NCI-H526 (cell line): ENCODE data around the gene MEG3.
"Not testable (repeated sequence)": the region's sequence is repeated elsewhere in the genome, so short reads cannot be mapped to it uniquely, and the experiment has no call there.

Source experiments
- DNase-seq, 2 experiments: peaks; one replicate each; lab custom pipeline; 2025; lab: John Stamatoyannopoulos, UW

MEG3 gene

DNA sequence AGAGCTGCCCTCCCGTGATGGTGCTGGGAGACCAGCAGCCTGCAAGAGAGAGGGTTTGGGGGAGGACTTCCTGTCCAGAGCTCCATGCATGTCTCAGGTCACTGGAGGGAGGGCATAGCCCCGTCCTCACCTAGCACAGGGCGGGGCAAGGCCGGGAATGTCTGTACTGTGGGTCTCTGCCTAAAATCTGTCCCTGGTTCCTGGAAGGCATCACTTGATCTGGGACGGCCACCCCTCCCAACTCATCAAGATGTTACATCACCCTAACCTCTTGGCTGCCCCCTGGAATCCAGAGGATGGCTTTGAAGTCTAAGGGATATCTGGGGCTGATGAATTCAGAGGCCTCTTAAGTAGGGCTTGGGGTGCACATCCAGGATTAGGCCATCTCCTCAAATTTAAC is 37.0 kb upstream of the MEG3 start:
- DNase-seq, result no peak

DNA sequence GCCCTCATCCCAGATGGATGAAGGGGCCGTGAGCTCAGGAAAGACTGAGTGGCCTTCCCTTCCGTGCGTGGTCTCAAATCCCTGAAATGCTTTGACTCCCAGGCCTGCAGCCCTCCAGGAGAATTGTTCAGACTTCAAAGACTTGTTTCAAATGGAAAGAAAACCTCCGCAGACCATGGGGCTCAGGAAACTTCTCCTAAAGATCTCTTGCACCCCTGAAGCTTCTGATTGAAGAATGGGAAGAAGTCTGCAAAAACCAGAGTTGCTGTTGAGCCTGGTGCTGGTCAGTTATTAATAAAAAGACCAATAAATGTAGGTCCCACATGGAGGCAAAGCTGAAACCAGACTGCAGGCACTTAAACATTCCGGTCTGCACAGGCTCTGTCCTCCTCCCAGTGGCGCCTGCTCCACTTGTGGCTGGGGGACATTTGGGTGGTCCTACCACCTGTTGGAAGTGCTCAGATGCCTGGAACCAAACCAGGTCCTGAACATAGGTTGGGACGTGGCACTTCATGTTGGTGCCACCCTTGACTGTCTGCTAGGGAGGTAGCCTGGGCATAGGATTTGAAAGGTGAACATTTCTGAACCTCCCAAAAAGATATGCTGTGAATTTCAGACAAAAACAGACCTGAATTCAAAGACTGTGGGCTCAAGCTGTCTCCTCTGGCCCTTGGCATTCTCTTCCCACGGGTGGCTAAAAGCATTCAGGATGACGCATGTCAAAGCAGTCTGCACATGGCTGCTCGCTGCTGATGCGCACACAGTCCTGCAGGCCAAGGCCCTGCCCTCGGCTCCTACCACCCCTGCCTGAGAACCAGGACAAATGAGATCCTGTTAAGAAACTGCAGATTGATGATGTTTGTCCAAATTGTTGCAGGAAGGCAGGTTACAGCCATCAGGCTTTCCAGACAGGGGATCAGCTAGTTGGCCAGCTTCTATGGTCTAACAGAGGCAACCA is 36.2 kb upstream of the MEG3 start:
- DNase-seq, result no peak

DNA sequence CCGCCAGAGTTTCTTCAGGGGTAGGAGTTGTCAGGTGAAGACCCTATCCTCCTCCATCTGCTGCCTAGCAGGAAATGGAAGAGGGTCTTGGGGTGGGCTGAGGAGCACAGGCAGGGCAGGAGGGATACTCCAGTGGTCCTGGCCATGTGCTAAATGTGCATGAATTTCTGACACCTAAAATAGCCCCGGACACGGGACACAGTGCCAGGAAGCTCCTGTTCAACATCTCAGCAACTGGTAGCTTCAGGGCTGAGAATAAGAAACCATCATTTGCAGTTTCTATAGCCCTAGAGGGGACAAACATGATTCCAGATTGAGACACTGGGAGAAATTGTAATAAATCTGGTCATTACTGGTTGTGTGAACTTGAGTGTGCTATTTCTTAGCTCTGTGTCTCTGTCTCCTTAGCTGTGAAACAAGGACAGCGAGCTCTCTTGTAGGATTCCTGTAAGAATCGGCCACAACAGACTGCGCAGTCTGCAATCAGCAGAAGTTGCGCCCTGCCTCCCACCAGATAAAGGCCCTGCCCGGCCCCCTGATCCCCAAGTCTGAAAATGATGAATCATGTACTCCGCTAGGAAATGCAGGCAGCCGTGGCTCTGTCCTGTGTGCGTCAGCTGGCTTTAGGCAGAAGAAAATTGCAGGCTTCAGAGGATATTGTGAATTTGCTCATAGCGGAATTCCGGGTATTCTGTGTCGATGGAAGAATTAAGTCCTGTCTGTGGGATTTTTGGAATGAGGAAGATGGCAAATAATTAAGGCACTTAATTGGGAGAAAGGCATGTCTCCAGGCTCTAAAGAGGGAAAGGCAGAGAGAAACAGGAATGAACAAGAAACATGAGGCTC is 35.2 kb upstream of the MEG3 start:
- DNase-seq, result no peak

DNA sequence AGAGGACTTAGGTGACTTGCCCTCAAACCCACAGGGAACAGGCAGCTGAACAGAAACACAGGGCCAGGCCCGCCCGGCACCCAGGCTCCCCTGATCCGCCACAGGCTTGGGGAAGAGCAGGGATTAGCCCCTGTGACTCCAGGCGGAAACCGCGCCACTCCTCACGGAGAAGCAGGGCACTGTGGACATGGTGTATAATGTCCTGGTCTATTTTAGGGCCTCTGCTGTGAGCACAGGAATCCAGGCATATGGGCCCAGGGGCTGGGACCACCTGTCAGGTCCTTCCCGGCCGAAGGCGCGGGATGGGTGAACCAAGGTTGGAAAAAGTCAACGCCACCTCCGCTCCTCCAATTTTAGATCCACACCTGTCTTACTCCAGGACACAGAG is 34.6 kb upstream of the MEG3 start:
- no peak for DNase-seq

DNA sequence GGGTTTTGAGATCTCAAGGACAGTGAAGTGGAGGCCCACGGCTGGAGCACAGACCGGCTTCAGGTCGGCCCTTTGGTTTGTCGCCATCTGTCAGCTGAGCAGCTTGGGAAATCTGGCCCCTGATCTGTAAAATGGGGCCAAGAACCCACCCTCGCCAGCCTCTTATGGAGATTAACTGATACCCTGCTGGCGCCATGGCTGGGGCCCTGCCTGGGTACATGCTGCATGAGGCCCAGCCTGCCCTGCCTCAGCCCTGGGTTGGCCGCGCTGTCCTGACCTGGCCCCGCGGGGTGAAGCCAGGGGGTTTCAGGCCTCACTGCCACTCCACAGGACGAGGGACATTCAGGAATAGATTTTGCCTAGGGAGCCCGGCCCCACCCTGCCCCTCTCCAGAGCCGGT is 33.9 kb upstream of the MEG3 start:
- no peak for DNase-seq

DNA sequence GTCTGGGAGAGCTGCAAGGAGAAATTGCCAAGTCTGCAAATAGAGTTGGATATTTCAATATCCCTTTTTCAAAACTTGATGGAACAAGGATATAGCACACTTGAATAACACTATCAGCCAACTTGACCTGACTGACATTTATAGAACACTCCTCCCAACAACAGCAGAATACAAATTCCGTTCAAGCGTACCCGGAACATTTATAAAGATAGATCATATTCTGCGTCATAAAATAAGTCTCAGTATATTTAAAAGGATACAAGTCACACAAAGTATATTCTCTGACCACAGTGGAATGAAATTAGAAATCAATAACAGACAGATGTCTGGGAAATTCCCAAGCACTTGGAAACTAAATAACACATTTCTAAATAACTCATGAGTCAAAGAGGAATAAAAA is 29.0 kb upstream of the MEG3 start:
- DNase-seq, result no peak

DNA sequence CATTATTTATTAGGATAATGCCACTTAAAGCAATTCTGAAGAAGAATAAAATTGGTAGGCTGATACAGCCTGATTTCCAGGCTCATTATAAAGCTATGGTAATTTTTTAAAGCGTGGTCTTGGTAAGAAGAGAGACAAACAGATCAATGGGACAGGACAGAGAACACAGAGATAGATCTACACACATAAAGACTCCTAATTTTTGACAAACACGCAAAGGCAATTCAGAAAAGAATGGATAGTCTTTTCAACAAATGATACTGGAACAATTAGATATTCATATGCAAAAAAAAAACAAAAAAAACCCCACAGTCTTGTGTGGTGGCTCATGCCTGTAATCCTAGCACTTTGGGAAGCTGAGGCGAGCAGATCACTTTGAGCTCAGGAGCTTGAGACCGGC is 25.9 kb upstream of the MEG3 start:
- no peak for DNase-seq

DNA sequence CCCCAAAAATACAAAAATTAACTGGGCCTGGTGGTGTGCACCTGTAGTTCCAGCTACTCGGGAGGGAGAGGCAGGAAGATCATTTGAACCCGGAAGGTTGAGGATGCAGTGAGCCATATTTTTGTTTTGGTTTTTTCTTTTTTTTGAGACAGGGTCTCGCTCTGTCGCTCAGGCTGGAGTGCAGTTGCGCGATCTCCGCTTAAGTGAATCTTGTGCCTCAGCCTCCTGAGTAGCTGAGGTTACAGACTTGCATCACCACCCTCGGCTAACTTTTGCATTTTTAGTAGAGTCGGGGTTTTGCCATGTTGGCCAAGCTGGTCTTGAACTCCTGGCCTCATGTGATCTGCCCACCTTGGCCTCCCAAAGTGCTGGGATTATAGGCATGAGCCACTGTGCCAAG is 24.5 kb upstream of the MEG3 start:
- DNase-seq, result not testable (repeated sequence)

DNA sequence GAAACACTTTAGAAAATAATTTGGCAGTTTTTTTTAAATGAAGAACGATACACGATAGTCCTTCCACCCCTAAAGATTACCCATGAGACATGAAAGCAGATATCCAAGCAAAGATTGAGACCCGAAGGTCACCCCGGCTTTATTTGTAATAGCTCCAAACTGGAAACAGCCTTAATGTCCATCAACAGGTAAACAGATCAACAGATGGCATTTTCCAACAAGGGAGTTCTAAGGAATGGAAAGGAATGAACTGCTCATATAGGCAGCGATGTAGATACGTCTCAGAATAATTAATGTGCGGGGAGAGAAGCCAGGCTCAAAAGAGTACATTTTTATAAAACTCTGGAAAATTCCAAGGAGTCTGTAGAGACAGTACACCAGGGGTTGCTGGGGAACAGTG is 23.7 kb upstream of the MEG3 start:
- no peak for DNase-seq

DNA sequence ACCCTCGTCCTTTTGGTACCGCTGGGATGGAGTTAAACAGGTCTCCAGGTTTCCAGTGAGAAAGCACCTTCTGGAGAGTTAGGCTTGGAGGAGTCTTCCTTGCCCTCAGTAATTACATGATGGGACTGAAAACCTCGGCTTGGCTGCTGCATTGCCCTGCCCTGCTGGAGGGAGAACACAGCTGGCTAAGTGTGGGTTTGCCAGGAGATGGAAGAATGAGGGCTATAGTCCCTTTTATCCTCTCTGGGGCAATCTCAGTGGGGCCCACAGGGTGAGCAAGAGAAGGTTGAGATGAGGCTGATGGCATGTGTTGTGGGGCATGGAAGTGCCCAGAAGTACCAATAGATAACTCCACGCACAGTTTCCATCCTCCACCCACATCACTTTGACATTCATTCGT is 23.2 kb upstream of the MEG3 start:
- no peak for DNase-seq

DNA sequence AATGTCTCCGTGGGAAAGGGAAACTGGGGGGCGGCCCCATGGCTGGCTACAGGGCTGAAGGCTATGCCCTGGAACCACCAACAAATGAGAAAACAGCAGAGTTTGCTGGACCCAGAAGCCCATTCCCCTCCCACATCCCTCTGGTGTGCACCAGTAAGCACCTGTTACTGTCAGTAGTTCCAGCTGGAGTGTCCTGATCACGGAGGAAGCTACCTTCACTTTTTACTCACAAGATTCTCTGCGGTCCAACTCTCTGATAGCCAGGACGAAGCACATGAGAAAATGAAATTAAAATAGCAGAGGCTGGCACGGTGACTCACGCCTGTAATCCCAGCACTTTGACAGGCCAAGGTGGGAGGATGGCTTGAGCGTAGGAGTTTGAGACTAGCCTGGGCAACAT is 22.7 kb upstream of the MEG3 start:
- no peak for DNase-seq

DNA sequence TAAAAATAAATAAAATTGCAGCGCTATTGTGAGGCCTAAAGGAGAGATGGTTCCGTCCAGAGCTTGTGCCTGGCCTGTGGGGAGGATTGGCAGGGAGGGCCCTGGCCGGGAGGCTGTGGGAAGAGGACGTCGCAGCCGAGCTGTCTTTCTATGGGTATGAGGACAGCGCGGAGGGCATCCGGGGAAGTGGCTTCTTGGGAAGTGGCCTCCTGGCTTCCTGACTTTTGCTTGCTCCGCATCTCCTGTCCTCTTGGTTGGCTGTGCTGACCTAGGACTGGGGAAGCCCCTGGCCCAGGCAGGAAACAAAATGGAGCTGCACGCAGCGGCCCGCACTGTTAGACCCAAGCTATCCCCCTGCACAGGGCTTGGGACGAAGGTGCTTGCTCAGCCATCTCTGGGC is 22.2 kb upstream of the MEG3 start:
- DNase-seq, result no peak

DNA sequence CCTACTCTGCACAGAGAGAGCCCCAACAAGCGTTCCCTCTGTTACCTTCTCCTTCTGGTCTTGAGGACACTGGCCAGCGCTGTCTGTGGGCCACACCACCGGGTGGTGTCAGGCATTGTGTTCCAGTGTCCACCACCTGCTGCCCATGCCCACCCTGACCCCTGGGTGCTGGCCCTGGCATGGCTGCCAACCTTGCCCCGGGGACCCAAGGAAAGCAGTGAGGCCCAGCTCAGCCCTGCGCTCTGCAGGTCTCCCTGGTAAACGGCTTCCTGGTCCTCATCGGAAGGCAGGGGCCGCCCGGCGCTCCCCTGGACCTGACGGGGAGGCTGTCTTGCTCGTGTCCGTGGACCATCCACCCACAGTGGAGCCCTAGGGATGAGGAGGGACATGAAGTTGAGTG is 21.8 kb upstream of the MEG3 start:
- no peak for DNase-seq

DNA sequence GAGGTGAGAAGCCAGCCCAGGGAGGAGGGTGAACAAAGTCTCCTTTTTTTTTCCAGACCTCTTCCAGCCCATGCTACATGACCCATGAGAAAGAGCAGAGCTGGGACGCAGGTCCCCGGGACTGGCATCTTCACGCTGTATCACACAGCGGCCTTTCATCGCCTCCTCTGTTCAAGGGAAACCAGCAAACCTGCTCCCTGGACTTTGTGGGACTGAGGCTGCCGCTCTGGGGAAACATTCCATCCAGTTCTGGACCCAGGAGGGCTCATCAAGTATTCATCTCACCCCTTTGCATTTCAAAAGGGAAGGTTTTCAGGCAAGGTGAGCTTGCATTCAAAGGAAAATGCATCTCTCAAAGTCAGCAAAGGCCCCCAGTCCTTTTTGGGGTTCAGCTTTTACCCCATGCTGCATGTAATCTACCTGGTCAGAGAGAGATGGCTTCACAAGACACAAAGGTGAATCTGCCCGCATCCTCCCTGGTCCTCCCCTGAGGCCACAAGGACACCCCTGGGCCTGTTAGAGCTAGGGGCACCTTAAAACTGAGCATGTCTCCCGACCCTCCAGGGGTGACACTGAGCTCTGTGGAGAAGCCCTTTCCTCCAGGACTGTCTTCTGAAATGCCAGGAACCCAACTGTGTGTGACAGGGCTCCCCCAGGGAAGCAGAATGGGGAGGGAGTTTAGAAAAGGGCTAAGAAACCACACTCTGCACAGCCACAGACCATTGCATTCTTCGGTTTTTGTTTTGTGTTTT is 21.2 kb upstream of the MEG3 start:
- no peak for DNase-seq

DNA sequence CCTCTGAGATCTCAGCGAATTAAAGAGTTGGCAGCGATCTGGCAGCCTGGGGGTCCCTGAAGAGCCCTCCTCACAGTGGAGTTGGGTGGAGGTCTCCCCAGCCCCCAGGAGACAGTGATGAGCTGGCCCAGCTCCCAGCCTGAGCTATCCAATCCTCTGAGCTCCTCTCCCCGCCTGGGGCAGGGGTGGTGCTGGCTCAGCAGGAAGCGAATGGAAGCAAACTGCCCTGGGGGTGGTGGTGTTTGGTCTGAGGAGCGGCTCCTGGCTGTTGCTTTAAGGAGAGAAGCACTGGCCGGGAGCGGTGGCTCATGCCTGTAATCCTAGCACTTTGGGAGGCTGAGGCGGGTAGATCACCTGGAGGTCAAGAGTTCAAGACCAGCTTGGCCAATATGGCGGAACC is 19.5 kb upstream of the MEG3 start:
- DNase-seq, result no peak

DNA sequence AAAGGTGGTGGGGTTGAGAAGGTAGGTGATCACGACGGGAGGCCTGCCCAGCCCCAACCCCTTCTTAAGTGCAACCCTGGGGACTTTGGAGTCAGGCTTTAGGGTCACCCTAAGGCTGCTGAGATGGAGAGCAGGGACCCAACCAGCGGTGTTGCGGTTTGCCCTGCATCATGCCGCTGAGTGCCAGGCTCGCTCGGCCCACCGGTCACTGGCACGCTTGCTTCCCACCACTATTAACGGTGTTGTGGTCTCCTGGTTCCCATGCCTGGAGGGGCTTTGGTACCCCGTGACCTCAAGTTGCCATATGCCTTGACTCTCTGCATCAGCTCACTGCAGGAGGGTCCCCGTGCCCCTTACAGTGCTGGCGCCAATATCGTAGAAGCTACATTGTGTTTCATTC is 18.4 kb upstream of the MEG3 start:
- DNase-seq, result no peak

DNA sequence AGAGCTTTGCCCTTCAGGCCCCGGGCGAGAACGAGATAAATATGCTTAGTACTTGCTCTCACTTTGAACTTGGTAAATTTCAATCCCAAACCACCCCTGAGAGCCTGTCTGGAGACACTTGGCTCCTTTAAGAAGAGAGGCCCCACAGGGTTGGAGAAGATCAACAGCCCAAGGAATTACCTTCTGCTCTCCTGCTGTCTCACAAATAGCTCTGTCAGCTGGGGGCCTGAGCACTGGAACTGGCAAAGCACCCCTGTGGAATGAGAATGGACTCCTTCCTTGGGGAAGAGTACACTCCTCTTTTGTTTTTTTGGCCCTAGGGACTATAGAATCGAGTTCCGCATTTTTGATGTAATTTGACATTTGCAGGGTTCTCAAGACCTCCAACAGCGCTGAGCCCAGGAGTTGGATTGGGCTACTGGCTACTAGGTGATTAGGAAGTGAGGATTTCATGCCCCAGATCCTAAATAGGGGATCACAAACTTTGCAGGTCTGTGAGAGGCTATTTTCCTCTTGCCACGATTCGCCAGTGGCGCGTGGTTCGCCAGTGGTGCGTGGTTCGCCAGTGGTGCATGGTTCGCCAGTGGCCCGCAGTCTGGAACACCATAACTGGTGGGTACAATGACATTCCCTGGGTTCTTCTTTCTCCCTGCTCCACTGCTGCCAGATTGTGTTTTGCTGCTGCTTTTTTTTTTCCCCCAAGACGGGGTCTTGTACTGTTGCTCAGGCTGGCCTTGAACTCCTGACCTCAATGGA is 17.8 kb upstream of the MEG3 start:
- no peak for DNase-seq

DNA sequence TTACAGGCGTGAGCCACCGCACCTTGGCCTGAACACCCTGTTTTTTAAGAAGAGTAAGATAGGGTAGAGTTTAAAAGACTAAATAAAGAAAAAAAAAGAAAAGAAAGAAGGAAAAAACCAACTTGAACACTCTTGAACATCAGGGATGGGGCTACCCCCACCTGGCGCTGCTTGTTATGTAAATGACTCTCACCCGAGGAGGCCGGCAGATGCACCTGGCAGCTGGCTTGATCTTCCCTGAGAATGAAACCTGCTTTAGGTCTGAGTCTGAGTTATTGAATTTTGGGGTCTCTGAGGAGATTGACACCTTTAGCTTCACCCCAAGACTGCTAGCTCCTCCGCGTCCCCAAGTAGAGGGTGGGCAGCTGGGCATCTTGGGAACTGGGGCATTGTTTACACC is 15.5 kb upstream of the MEG3 start:
- DNase-seq, result peak in 1 of 2 experiments; percentile 48

DNA sequence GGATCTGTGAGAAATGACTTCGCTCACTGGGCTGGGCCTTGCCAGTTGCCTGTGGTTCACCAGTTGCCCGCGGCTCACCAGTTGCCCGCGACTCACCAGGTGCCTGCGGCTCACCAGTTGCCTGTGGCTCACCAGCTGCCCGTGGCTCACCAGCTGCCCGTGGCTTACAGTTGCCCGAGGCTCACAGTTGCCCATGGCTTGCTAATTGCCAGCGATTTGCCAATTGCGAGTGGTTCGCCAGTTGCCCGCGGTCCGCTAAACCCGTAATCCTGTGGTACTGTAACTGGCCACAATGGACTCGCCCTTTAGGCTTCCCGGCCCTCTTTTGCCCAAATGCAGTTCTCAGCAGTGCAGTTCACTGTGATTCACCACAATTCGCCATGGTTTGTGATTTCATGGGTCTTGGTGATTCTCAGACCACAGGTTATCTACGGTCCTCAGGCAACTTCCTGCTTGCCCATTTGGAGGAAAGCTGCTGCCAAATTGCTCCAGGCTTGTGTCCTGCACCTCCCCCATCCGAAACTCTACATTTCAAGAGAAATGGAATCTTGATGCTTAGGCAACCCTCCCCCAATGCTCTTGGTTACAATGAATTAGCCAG is 15.0 kb upstream of the MEG3 start:
- DNase-seq, result peak; percentile 6 to 46

DNA sequence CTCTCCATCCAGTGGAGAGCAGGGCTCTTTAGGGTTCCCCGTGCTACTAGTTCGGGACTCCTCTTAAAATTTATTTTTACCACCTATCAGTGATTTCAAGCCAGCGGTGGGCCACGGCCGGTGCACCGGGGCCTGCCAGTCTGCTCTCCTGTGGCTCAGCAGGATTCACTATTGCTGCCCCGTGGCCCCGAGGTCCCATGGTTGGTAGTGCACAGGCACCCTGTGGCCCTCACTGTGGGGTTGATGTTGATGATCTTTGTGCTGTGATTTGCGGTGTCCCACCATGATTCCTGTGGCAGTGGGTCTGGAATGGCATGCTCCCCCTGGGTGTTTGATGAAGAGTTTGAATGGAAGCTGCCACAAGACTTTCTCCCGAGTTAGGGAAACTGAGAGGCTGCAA is 12.6 kb upstream of the MEG3 start:
- DNase-seq, result no peak
